Measurements from ENCODE around the gene FCAMR.

FCAMR gene

DNA sequence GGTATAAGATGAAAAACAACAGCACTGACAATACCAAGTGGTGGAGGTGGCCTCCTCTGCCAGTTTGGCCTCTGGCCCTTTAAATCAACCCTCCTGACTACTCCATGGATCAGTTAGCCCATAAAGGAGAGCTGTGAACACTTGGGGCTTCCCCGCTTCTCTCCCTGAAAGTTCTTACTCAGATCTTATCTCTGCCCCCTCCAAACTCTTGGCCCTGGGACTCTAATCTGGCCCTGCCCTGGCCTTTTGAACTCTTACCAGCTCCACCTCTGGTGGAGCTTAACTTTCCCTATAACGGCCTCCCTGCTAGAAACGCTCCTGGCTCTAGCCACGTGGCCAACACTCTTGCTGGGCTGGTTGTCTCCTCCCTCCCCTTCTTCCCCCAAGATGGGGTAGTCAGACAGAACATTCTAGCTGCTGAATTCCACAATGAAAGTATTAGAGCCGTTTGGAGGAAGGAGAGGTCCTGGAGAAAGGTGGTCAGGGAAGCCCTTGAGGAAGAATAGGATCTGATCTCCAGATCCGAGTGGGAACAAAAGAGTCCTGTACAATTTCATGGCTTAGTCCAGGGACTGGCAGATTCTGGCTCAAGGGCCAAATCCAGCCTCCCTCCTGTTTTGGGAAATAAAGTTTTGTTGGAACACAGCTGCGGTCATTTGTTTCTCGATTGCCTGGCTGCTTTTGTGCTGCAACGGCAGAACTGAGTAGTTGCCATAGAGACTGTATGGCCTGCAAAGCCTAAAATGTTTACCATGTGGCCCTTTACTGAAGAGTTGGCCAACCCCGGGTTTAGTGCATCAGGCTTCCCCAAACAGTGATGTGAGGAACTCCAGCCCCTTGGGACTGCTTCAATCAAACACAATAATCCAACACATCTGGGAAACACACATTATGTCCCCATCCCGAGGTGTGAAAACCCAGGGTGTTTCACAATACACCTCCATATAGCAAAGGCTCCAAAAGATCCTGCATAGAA lies 14.5 kb downstream of the FCAMR start:
- no peak for DNase-seq

DNA sequence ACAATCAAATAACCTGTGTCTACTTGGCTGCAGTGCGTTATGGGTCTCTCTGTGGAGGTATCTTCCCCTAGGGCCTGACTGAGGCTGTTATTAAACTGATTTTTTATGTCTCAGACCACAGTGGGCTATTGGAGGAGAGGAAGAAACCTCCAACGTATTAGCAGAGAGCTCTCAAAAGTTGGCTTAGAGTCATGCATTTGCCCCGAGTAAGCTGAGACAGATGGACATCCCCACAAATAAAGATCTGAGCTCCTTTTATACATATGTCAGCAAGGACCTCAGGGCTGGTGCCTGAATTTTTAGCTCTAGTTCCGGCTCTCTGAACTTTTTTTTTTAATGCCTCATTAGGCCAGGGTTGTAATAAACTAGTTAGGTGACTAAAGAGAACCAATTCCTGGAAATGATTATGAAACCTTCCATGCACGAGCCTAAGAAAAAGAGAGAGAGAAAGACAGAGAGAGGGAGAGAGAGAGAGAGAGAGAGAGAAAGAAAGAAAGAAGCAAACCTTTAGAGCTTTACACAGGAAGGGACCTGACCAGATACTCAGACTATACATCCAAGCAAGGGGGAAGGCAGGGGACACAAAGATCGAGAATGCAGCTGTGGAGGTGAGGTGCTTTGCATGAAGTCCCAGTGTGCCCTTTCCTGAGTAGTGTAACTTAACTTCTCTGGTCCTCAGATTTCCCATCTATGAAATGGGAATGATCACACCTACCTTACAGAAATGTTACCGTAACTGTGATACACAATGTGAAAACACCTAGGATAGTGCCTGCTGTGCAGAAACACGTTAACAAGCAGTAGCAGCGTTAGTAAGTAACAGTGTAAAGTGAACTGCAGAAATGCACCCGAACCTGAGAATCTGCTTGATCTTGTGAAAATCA lies 15.6 kb downstream of the FCAMR start:
- DNase-seq: no peak

DNA sequence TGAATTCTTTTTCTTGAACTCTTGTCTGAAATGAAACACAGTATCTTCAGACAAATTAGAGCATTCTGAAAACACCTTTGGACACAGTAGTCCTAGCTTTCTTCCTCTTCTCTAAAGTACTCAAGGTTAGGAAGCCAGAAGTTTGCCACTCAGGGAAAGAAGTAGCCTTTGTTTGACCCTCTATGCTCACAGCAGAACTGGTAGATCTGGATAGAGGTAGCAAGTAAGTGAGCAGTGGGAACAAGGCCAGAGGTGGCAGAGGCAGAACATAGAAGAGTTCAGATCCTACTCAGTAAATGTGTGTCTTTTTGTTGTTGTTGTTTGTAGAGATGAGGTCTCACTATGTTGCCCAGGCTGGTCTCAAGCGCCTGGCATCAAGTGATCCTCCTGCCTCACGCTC lies 16.6 kb downstream of the FCAMR start:
- DNase-seq: no peak

DNA sequence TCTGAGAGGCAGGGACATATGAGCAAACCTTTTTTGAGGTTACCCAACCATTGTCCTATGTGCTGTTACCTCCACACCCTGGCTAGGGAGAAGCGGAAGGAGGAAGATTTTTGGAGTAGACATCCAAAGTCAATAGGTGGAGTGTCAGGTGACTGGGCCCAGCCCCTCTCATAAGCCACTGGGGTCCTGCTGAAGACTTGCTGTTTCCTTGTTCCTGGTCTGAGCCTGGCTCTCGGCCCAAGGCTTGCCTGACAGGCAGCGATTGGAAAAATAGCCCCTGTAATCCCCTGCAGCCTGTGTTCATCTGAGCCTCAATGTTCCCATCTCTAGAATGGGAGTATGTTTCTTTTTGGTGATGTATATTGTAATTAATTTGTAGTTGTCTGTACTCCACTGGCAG lies 17.1 kb downstream of the FCAMR start:
- no peak for DNase-seq

- DNase-seq: no peak
These were observed 18.1 kb downstream of the FCAMR start for GRCh38 chr1:206952171-206952570.

- no peak for DNase-seq
These were observed 18.8 kb downstream of the FCAMR start for GRCh38 chr1:206951318-206952100.

DNA sequence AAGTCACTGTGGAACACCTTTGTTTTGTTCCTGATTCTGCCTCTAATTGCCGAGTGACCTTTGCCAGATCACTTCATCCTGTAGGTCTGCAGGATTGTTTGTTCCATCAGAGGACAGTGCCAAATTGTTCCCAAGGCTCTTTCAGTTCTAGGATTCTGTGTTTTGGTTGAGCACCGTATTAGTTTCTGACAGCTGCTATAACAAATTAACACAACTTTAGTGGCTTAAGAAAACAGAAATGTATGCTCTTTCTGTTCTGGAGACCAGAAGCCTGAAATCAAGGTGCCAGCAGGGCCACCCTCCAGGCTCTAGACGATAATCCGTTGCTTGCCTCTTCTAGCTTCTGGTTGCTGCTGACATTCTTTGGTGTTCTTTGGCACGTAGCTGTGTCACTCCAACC lies 20.6 kb downstream of the FCAMR start:
- DNase-seq: no peak

GRCh38 chr1:206949208-206949607 lies 21.1 kb downstream of the FCAMR start:
- no peak for DNase-seq

DNA sequence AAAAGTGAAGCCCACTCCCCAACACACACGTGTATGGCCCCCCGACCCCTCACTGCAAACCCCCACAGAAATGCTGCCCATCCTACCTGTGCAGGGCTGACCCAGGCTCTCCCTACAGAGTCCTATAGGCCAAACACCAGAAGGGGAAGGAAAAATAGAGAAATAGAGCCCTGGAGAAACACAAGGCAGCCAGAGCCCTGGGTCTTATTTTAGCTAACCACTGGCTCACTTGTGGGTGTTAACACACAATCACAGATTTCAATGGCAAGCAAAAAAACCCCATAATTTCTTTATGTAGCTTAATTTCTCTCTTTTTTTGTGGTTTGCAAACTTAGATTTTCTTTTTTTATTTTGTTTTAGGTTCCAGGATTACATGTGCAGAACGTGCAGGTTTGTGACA lies 23.0 kb downstream of the FCAMR start:
- DNase-seq: no peak

DNA sequence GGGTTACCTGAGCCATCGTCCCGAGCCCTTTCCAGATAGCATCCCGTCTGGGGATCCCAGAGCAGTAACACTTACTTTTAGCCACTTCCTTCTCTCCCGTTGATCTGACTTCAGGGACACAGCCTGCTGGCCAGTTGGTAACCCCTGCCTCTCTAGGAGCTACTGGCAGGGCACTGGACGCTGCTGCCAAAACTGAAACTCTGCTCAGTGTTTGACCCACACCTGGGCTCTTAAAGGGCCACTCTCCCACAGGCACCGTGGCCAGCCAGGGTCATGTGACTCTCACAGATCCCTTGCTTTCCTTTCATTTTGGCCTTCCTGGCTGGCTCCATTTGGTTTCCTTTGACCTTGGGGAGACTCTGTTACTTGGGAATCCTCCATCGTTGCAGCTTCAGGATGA lies 24.0 kb downstream of the FCAMR start, which contains the start of gene PIGR:
Gene PIGR, minus strand, starts transcription at position 206 of the 400 bp plus-strand sequence. CDS start 5,935 bp downstream, outside the sequence.
- no peak for DNase-seq

- no peak for DNase-seq
These were observed 24.5 kb downstream of the FCAMR start for GRCh38 chr1:206945779-206946178.

DNA sequence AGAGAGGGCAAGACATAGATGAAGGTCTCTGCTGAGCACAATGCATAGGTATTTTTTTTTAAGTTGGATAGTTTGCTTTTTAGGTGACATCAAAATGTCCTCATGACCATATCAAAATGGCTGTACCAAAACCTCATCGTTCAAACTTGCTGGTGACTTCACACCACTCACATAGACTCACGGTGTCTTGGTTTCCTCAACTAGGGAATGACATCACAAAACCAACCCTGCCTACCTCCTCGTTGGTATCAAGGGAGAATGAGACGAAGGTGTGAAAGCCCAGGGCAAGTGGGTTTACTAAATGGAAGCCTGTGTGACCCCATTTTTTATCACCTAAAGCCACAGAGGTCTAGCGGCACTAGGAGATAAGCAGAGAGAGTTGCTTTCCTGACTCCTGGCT lies 25.6 kb downstream of the FCAMR start:
- no peak for DNase-seq

- DNase-seq: no peak
These were observed 28.4 kb downstream of the FCAMR start for GRCh38 chr1:206941766-206942418.

DNA sequence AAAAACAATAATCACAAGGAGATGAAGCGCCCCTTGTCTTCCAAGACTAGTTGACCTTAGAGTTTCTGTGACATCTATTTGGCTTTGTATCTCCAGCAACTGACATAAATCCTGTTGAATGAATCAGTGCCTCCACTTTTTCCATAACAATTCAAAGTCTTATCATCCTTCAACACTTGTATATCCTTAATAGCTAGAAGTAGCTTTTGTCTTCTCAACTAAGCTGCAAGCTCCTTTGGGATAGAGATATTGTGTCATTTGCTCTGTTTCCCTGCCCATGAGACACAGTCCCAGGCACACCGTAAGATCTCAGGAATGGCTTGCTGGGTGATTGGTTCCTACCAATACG lies 29.7 kb downstream of the FCAMR start:
- DNase-seq: no peak

GRCh38 chr1:206939841-206940587 lies 30.2 kb downstream of the FCAMR start:
- DNase-seq: no peak

GRCh38 chr1:206939131-206939530 lies 31.1 kb downstream of the FCAMR start:
- DNase-seq: no peak

DNA sequence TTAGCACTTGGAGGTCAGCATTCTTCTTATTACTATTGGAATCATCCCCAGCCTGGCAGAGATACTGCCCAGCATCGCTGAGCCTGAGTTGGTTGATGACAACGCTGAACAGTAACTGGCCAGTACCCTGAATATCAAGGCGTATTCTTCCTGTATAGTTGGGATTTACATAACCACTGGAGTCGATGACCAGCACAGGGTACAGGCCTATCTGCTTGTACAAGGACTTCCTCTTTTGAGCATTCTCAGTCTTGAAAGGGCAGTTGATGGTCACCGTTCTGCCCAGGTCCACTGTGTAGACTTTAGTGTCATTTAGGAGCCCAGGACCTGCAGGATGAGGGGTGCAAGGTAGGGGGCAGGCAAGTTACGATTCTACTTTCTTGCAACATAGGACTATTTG lies 32.8 kb downstream of the FCAMR start:
- no peak for DNase-seq

GRCh38 chr1:206935491-206936067 lies 34.7 kb downstream of the FCAMR start:
- peak in 5 of 6 experiments; percentile 9 to 41 (median 24) for DNase-seq

GRCh38 chr1:206933333-206933945 lies 36.8 kb downstream of the FCAMR start:
- DNase-seq: peak; percentile 43 to 76 (median 62)

DNA sequence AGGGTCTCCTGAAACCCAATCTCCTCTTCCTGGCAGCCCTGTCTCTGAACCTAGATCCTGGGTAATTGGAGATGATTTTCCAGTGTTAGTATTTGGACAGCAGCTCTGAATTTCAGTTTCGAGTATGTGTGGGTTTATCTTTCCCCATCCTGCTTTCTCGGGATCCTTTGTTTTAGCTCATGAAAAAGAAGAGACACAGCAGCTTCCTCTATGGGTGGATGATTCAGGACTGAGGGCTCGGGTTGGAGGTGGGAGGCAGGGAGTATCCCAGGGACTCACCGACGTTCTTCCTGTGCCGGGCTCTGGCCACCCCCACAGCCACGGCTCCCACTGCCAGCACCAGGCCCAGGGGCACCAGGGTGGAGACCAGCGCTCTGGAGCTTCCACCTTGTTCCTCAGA lies 38.1 kb downstream of the FCAMR start:
- no peak for DNase-seq

GRCh38 chr1:206931709-206932108 lies 38.6 kb downstream of the FCAMR start:
- DNase-seq: no peak
